Ovary (tissue), 9 donors: Measurements from ENCODE around the gene NYAP1. TPM values are rescaled to one million over a fixed set of nuclear protein-coding genes. Genes with fewer than 3 reads are reported as not detected.
A peak's percentile ranks its signal among the peaks of the same experiment; 100 is the strongest.

ENCODE experiments used
- DNase-seq, 5 donors: peaks; one replicate each; pipeline ENCODE4 v3.0.0-alpha.2; 2019 to 2020
- H3K27ac ChIP-seq, 2 donors: fragments of 200-600 bp; one replicate each; pipeline versions ENCODE4 v1.5.1 to v1.8.0; 2019 to 2022
- H3K27me3 ChIP-seq: fragments of 200-600 bp; one replicate; pipeline ENCODE4 v1.8.0; 2022
- H3K36me3 ChIP-seq: fragments of 200-600 bp; sonication (generic); one replicate; pipeline ENCODE4 v1.5.1; 2019
- H3K4me1 ChIP-seq: one replicate; pipeline ENCODE4 v1.8.1; 2013; ENCODE audit warnings: mild to moderate bottlenecking, moderate library complexity; ENCODE audit not compliant: insufficient read depth
- H3K4me3 ChIP-seq: fragments of 200-600 bp; sonication (generic); one replicate; pipeline ENCODE4 v1.5.1; 2017
- H3K9me3 ChIP-seq, 2 donors: fragments of 200-600 bp in 1 of 2; sonication (generic) in 1 of 2; one replicate each; pipeline versions ENCODE4 v1.5.1 to v1.8.1; 2013 to 2019; ENCODE audit warnings: mild to moderate bottlenecking in 1 of 2, moderate library complexity in 1 of 2
- EP300 ChIP-seq: sonication (generic); formaldehyde crosslinking; IDR thresholded peaks from one replicate; pipeline ENCODE4 v1.6.1; 2017; ENCODE audit warnings: antibody characterized with exemption
- POLR2A ChIP-seq: fragments of 450-650 bp; IDR thresholded peaks from one replicate; pipeline ENCODE4 v1.6.1; 2017; ENCODE audit warnings: antibody characterized with exemption, mild to moderate bottlenecking, moderate library complexity
- WGBS, 3 donors: extraction: QIAGEN DNeasy Blood & Tissue Kit in 1 of 3; methylation state at CpG; one replicate each; pipeline versions ENCODE4 v1.1.5 to v1.1.7; 2013 to 2017; 5-methylcytosine and 5-hydroxymethylcytosine counted together
- intact Hi-C, 4 donors: fragments of 100-400 bp; cut with DNase I; formaldehyde crosslinking; loops; one replicate each; pipeline versions ENCODE4 v1.11.0 to v1.15.1; 2022 to 2023
- polyA plus RNA-seq, 2 donors: library from polyadenylated mRNA; stranded (reverse); fragments of 200-250 nt in 1 of 2; fragments of 350-450 nt in 1 of 2; fragmentation: Illumina TruSeq in 1 of 2; extraction: RNeasy Lipid Tissue Mini Kit (QIAGEN cat#74804) in 1 of 2; gene quantifications; one replicate each; pipeline ENCODE4 v1.2.3, GENCODE V29; 2013 to 2014
- total RNA-seq, 7 donors: library from RNA; depleted of rRNA in 2 of 7; stranded (reverse); fragments of >200 nt in 2 of 7; fragmentation: NEBNext Ultra II Directional in 3 of 7; extraction: Animal tissue kit (Norgen Biotek cat#: 25700) in 3 of 7; gene quantifications; one replicate each; pipeline versions ENCODE4 v1.1.0 to v1.2.4, GENCODE V29; 2016 to 2023
- TF ChIP-seq, protein P1 (sequence below), 3 donors: fragments of 450-650 bp in 2 of 3; fragments of 200-600 bp in 1 of 3; IDR thresholded peaks; one replicate each; pipeline versions ENCODE4 v1.5.1 to v1.8.0; 2016 to 2022; ENCODE audit warnings: antibody characterized with exemption in 3 of 3, mild to moderate bottlenecking in 1 of 3
- donor health status: DM: no; HTN: no; CAD: no; lungs with moderate emphysema.
- donor health status: DM: no; HTN: no; CAD: no.
- donor health status: Bipolar disorder and iron deficiency.
- donor health status: DM: yes; HTN: yes; CAD: no.
- donor health status: DM: no; HTN: no; CAD: no.
- donor health status: DM: yes; HTN: yes; CAD: no.

The NYAP1 gene
- total and polyA plus RNA-seq, 9 donors = 0.28 to 10.1 (median 6.8) TPM

DNA sequence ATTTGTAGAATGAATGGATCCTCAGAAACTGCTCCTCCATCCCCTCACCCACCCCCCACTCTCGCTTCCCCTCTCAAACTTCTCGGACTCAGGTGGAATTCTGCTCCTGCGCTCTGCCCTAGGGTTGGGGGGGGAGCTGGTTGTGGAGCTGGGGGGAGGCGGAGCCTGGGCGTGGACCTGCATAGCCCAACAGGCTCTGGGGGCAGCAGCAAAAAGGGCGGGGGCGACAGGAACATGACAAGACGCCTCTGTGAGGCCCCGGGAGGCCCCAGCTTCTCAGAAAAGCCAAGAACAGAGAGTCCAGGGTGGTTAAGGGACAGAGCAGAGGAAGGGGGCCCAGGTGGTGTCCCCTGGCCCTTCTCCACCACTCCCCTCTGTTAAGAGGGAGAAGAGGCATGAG is 8.2 kb upstream of the NYAP1 start:
- H3K36me3 ChIP-seq = no peaks in the 10 kb centered on the region
- no peaks in the 10 kb centered on the region for H3K27me3 ChIP-seq
- no peaks in the 10 kb centered on the region for H3K9me3 ChIP-seq
- peak overlapping the region; percentile 5 for H3K4me3 ChIP-seq
- no peak for TF ChIP-seq EP300
- TF ChIP-seq, protein P1, sequence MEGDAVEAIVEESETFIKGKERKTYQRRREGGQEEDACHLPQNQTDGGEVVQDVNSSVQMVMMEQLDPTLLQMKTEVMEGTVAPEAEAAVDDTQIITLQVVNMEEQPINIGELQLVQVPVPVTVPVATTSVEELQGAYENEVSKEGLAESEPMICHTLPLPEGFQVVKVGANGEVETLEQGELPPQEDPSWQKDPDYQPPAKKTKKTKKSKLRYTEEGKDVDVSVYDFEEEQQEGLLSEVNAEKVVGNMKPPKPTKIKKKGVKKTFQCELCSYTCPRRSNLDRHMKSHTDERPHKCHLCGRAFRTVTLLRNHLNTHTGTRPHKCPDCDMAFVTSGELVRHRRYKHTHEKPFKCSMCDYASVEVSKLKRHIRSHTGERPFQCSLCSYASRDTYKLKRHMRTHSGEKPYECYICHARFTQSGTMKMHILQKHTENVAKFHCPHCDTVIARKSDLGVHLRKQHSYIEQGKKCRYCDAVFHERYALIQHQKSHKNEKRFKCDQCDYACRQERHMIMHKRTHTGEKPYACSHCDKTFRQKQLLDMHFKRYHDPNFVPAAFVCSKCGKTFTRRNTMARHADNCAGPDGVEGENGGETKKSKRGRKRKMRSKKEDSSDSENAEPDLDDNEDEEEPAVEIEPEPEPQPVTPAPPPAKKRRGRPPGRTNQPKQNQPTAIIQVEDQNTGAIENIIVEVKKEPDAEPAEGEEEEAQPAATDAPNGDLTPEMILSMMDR (IDR thresholded peaks at IDR 0.05) = no peak
- TF ChIP-seq POLR2A = no peak
- peaks cover 10% of the 10 kb centered on the region for H3K4me1 ChIP-seq
- peak overlapping the region; percentile 22 to 76 for H3K27ac ChIP-seq
- peak in 3 of 5 donors; percentile 39 to 57 (median 51) for DNase-seq
- intact Hi-C loops = loop anchor here in 3 of 4 donors (5.0 to 10.0 kb wide), 4 partner anchors 82 to 609 kb away; partner anchors contain the start of genes TRIP6 (in 2 of the 3), SLC12A9 (in 1 of the 3) and TRIM56 (in 1 of the 3)
- 40 to 44% (median 44%) methylated on average over 9 of the region's 9 CpGs for whole genome bisulfite sequencing, 3 donors

DNA sequence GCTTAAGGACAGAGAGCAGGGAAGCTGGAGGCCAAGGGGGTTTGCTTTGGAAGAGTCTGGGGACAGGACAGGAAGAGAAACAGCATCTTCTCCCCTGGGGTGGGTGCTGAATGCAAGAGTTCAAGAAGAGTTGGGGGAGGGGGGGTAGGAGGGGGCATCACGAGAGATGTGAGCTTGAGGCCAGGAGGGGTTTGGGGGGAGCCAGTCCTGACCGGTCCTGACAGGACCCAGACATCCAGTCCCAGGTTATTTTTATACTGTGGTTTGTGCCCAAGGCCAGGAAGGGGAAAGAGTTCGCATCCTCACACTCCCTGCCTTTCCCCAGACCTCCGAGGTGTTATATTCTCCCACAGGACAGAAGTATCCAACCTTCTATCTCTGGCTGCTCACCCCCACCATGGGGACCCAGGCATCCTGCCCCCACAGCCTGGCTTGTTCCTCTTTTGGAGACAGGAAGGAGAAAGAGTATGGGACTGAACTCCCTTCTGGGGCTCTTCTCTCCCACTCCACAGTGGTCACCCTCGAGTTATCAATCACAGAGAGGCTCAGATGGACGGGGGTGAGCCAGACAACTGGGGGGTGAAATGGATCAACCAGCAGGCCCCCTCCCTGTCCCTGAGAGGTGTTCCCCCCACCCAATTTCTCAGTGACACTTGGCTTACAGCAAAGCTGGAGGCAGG is 7.5 kb upstream of the NYAP1 start:
- intact Hi-C loops = loop anchor here in 3 of 4 donors (5.0 to 10.0 kb wide), 4 partner anchors 81 to 609 kb away; partner anchors contain the start of genes TRIP6 (in 2 of the 3), SLC12A9 (in 1 of the 3) and TRIM56 (in 1 of the 3)
- Histone ChIP-seq H3K27me3 (no peaks in the 10 kb centered on the region), H3K9me3 (no peaks in the 10 kb centered on the region), H3K4me1 (peaks cover 10% of the 10 kb centered on the region), H3K36me3 (no peaks in the 10 kb centered on the region), H3K27ac (peak overlapping the region; percentile 22 to 76), H3K4me3 (peak overlapping the region; percentile 98)
- WGBS, 3 donors = 9 to 16% (median 14%) methylated on average over 6 of the region's 6 CpGs
- TF ChIP-seq POLR2A (no peak), EP300 (no peak)
- TF ChIP-seq, protein P1 (IDR thresholded peaks at IDR 0.05) = no peak
- DNase-seq = peak in 1 of 5 donors; percentile 50

DNA sequence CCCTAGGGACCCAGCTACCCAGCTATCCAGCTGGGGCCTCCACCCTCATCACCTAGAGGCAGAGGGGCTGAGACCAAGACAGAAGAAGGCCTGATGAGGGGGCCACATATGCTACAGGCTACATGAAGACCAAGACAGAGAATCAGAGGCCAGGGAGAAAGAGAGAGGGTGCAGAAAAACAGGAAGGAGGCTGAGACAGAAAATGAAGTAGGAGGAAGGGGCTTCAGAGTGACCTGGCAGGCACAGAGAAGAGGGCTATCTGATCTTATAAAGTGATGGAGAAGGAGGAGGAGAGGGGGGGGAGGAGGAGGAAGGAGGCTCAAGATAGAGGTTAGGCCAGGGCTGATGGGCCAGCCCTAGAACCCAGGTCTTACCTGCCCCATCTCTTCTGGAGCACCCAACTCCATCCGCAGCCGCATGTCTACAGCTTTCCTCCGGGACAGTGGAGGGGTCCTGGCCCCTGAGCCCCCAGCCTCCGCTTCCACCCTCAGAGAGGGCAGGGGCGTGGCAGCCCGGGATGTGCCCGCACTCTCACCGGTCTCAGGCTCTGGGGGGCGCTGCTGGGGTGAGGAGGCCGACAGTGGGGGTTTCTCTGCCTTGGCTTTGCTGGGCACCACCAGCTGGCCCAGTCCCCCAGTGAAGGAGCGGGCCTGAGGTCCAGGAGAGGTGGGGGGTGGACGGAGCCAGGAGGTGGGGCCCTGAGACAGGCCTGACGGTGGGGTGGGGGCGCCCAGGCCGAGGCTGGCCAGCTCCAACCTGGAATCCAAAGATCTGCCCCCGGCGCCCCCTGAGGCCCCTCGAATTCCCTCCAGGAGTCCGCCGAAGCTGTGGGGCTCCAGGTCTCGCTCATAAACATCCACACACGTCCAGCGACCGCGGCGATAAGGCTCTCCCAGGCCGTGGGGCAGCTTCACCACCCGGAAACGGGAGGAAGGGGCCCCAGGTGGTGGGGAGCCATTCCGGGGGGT is 6.5 kb upstream of the NYAP1 start:
- DNase-seq = peak in 4 of 5 donors; percentile 45 to 62 (median 58)
- peak overlapping the region; percentile 61 to 76 for H3K27ac ChIP-seq
- no peaks in the 10 kb centered on the region for H3K36me3 ChIP-seq
- H3K9me3 ChIP-seq = no peaks in the 10 kb centered on the region
- H3K4me1 ChIP-seq = peaks cover 10% of the 10 kb centered on the region
- 7 to 8% (median 8%) methylated on average over 22 to 30 of the region's 30 CpGs for WGBS, 3 donors
- intact Hi-C loops = loop anchor here in 3 of 4 donors (5.0 to 10.0 kb wide), 4 partner anchors 80 to 608 kb away; partner anchors contain the start of genes TRIP6 (in 2 of the 3), SLC12A9 (in 1 of the 3) and TRIM56 (in 1 of the 3)
- peak overlapping the region; percentile 98 for H3K4me3 ChIP-seq
- H3K27me3 ChIP-seq = no peaks in the 10 kb centered on the region
- no peak for TF ChIP-seq EP300
- TF ChIP-seq, protein P1 (IDR thresholded peaks at IDR 0.05) = no peak
- TF ChIP-seq POLR2A = no peak

DNA sequence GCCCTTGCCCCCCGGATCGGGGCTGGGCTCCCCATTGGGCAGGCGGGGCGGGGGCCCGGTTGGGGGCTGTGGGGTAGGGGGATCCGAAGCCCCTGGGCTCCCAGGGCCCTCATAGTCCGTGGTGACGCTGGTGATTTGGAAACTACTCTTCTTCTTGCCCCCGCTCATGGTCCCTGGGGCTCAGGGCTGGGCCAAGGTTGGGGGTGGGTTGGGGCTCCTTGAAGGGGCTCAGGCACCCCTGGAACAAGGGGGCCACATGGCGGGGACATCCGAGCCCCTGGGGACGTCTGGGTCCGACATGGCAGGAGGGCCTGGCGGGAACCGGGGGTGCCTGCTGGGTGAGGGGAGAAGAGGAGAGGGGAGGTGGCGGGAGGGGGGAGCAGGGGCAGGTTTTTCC is 5.9 kb upstream of the NYAP1 start:
- intact Hi-C loops = loop anchor here in 3 of 4 donors (5.0 to 10.0 kb wide), 4 partner anchors 79 to 607 kb away; partner anchors contain the start of genes TRIP6 (in 2 of the 3), SLC12A9 (in 1 of the 3) and TRIM56 (in 1 of the 3)
- H3K9me3 ChIP-seq = no peaks in the 10 kb centered on the region
- no peaks in the 10 kb centered on the region for H3K27me3 ChIP-seq
- peak overlapping the region; percentile 61 to 76 for H3K27ac ChIP-seq
- TF ChIP-seq EP300 = no peak
- TF ChIP-seq, protein P1 (IDR thresholded peaks at IDR 0.05) = no peak
- TF ChIP-seq POLR2A = no peak
- H3K36me3 ChIP-seq = no peaks in the 10 kb centered on the region
- H3K4me1 ChIP-seq = peaks cover 10% of the 10 kb centered on the region
- peak overlapping the region; percentile 98 for H3K4me3 ChIP-seq
- 0 to 3% (median 1%) methylated on average over 8 to 16 of the region's 16 CpGs for WGBS, 3 donors
- DNase-seq = peak in 3 of 5 donors; percentile 53 to 61 (median 54)
